ENCODE results near the gene LGALS8.

LGALS8 gene

GRCh38 chr1:236530959-236531358, 7.2 kb downstream of the LGALS8 start:
- no peak for DNase-seq (ENCODE audit: extremely low read depth, insufficient read length)
- Histone ChIP-seq H3K36me3 (ENCODE audit: control insufficient read depth, insufficient read depth, low read length) (no peaks in the 10 kb centered on the region; the same call in 1 of the 2 replicates), H3K4me3 (replicated peaks; ENCODE audit: low read depth, low read length) (no peak overlapping the region), H3K27me3 (replicated peaks; ENCODE audit: control insufficient read depth, insufficient read depth, low read length) (no peaks in the 10 kb centered on the region)
- TF ChIP-seq, protein P1, sequence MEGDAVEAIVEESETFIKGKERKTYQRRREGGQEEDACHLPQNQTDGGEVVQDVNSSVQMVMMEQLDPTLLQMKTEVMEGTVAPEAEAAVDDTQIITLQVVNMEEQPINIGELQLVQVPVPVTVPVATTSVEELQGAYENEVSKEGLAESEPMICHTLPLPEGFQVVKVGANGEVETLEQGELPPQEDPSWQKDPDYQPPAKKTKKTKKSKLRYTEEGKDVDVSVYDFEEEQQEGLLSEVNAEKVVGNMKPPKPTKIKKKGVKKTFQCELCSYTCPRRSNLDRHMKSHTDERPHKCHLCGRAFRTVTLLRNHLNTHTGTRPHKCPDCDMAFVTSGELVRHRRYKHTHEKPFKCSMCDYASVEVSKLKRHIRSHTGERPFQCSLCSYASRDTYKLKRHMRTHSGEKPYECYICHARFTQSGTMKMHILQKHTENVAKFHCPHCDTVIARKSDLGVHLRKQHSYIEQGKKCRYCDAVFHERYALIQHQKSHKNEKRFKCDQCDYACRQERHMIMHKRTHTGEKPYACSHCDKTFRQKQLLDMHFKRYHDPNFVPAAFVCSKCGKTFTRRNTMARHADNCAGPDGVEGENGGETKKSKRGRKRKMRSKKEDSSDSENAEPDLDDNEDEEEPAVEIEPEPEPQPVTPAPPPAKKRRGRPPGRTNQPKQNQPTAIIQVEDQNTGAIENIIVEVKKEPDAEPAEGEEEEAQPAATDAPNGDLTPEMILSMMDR (IDR thresholded peaks at IDR 0.05; ENCODE audit: insufficient read depth, low read length, poor library complexity, severe bottlenecking) = no peak

DNA sequence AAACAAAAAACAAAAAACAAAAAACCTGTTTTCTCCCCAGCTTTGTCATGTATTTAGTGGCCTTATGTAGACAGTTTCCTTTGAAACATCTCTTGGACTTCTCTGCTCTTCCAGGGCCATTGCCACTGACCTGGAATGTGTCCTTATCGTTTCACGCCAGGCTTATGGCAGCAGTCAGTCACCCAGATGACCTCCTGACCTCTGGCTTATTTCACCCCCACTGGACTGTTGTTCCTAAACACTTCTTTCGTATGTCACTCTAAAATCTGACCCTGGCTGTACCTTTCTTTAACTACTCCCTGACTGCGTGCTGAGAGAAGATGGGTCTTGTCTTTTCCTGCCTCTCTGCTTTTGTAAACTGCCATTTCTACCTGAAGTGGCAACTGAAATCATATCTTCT, 9.1 kb downstream of the LGALS8 start:
- Histone ChIP-seq H3K27me3 (replicated peaks; ENCODE audit: control insufficient read depth, insufficient read depth, low read length) (no peaks in the 10 kb centered on the region), H3K36me3 (ENCODE audit: control insufficient read depth, insufficient read depth, low read length) (peaks cover 2% of the 10 kb centered on the region), H3K4me3 (replicated peaks; ENCODE audit: low read depth, low read length) (no peak overlapping the region)
- TF ChIP-seq, protein P1 (IDR thresholded peaks at IDR 0.05; ENCODE audit: insufficient read depth, low read length, poor library complexity, severe bottlenecking) = no peak
- DNase-seq (ENCODE audit: extremely low read depth, insufficient read length) = no peak

GRCh38 chr1:236534151-236534651, 10.4 kb downstream of the LGALS8 start:
- TF ChIP-seq, protein P1 (IDR thresholded peaks at IDR 0.05; ENCODE audit: insufficient read depth, low read length, poor library complexity, severe bottlenecking) = no peak
- Histone ChIP-seq H3K27me3 (replicated peaks; ENCODE audit: control insufficient read depth, insufficient read depth, low read length) (no peaks in the 10 kb centered on the region), H3K36me3 (ENCODE audit: control insufficient read depth, insufficient read depth, low read length) (peaks cover 2% of the 10 kb centered on the region; the same call in 1 of the 2 replicates), H3K4me3 (replicated peaks; ENCODE audit: low read depth, low read length) (no peak overlapping the region)
- no peak for DNase-seq (ENCODE audit: extremely low read depth, insufficient read length)

- no peak for DNase-seq (ENCODE audit: extremely low read depth, insufficient read length)
- Histone ChIP-seq H3K27me3 (replicated peaks; ENCODE audit: control insufficient read depth, insufficient read depth, low read length) (no peaks in the 10 kb centered on the region), H3K36me3 (ENCODE audit: control insufficient read depth, insufficient read depth, low read length) (peaks cover 2% of the 10 kb centered on the region; the same call in 1 of the 2 replicates), H3K4me3 (replicated peaks; ENCODE audit: low read depth, low read length) (no peak overlapping the region)
- TF ChIP-seq, protein P1 (IDR thresholded peaks at IDR 0.05; ENCODE audit: insufficient read depth, low read length, poor library complexity, severe bottlenecking) = no peak
These were observed 11.4 kb downstream of the LGALS8 start for GRCh38 chr1:236535190-236535589.

- no peak for DNase-seq (ENCODE audit: extremely low read depth, insufficient read length)
- TF ChIP-seq, protein P1 (IDR thresholded peaks at IDR 0.05; ENCODE audit: insufficient read depth, low read length, poor library complexity, severe bottlenecking) = no peak
- peaks cover 2% of the 10 kb centered on the region; the same call in 1 of the 2 replicates for H3K36me3 ChIP-seq (ENCODE audit: control insufficient read depth, insufficient read depth, low read length)
- no peak overlapping the region for H3K4me3 ChIP-seq (replicated peaks; ENCODE audit: low read depth, low read length)
- no peaks in the 10 kb centered on the region for H3K27me3 ChIP-seq (replicated peaks; ENCODE audit: control insufficient read depth, insufficient read depth, low read length)
These were observed 11.9 kb downstream of the LGALS8 start for GRCh38 chr1:236535662-236536161.

GRCh38 chr1:236536540-236536939, 12.8 kb downstream of the LGALS8 start:
- H3K4me3 ChIP-seq (replicated peaks; ENCODE audit: low read depth, low read length) = no peak overlapping the region
- no peak for DNase-seq (ENCODE audit: extremely low read depth, insufficient read length)
- H3K36me3 ChIP-seq (ENCODE audit: control insufficient read depth, insufficient read depth, low read length) = peaks cover 2% of the 10 kb centered on the region; the same call in 1 of the 2 replicates
- H3K27me3 ChIP-seq (replicated peaks; ENCODE audit: control insufficient read depth, insufficient read depth, low read length) = no peaks in the 10 kb centered on the region
- TF ChIP-seq, protein P1 (IDR thresholded peaks at IDR 0.05; ENCODE audit: insufficient read depth, low read length, poor library complexity, severe bottlenecking) = no peak

Data from GM06990 (cell line).